Stimulated activated CD8-positive, alpha-beta memory T cell treated with anti-CD3 and anti-CD28 coated beads, Interleukin-4, amount 100 ng/mL, for 4 hours (primary cell): Measurements from ENCODE around the gene NADK.
A peak's percentile ranks its signal among the peaks of the same experiment; 100 is the strongest.
"Not testable (repeated sequence)": the region's sequence is repeated elsewhere in the genome, so short reads cannot be mapped to it uniquely, and the experiment has no call there.

Experiments
- DNase-seq, 2 donors: peaks; one replicate each; pipeline ENCODE4 v3.0.0-alpha.2; 2020; ENCODE audit warnings: low read depth in 2 of 2, low spot score in 1 of 2

The NADK gene

GRCh38 chr1:1748686-1749321, 29.5 kb downstream of the NADK start:
- DNase-seq, result no peak

- not testable (repeated sequence) for DNase-seq
These were observed 31.7 kb downstream of the NADK start for GRCh38 chr1:1746566-1746909.

- peak; percentile 45 to 77 for DNase-seq
These were observed 32.4 kb downstream of the NADK start for GRCh38 chr1:1745651-1746565.

- DNase-seq, result not testable (repeated sequence)
These were observed 35.7 kb downstream of the NADK start for GRCh38 chr1:1742529-1742928.

- DNase-seq, result not testable (repeated sequence)
These were observed 37.3 kb downstream of the NADK start for GRCh38 chr1:1741013-1741412.

GRCh38 chr1:1738799-1739337, 39.4 kb downstream of the NADK start:
- DNase-seq, result not testable (repeated sequence)

GRCh38 chr1:1737675-1738590, 40.3 kb downstream of the NADK start:
- not testable (repeated sequence) for DNase-seq

- DNase-seq, result no peak
These were observed 45.9 kb downstream of the NADK start for GRCh38 chr1:1732381-1732780.

- DNase-seq, result no peak
These were observed 47.4 kb downstream of the NADK start for GRCh38 chr1:1730870-1731269.

GRCh38 chr1:1730230-1730629, 48.0 kb downstream of the NADK start:
- not testable (repeated sequence) for DNase-seq

- DNase-seq, result not testable (repeated sequence)
These were observed 49.0 kb downstream of the NADK start for GRCh38 chr1:1729116-1729816.

GRCh38 chr1:1728308-1729005, 49.8 kb downstream of the NADK start:
- DNase-seq, result not testable (repeated sequence)

- not testable (repeated sequence) for DNase-seq
These were observed 51.1 kb downstream of the NADK start for GRCh38 chr1:1727131-1727651.

GRCh38 chr1:1726088-1726487, 52.2 kb downstream of the NADK start:
- not testable (repeated sequence) for DNase-seq

- DNase-seq, result peak; percentile 98
These were observed 54.0 kb downstream of the NADK start, which contains the start of gene CDK11A for GRCh38 chr1:1724035-1724864. CDK11A (minus strand) TSS chr1:1724357; CDS start chr1:1722818, 1,539 bp downstream.

- DNase-seq, result no peak
These were observed 57.1 kb downstream of the NADK start for GRCh38 chr1:1721201-1721600.

- not testable (repeated sequence) for DNase-seq
These were observed 63.0 kb downstream of the NADK start for GRCh38 chr1:1715109-1715883.

GRCh38 chr1:1707897-1708296, 70.4 kb downstream of the NADK start:
- DNase-seq, result not testable (repeated sequence)
